ENCODE results near the gene TSPAN1. TPM values are rescaled to one million over a fixed set of nuclear protein-coding genes. Genes with fewer than 3 reads are reported as not detected.
A peak's percentile ranks its signal among the peaks of the same experiment; 100 is the strongest.

TSPAN1 gene
- total and polyA plus RNA-seq, 8 donors = 2.1 to 12.4 (median 6.4) TPM

DNA sequence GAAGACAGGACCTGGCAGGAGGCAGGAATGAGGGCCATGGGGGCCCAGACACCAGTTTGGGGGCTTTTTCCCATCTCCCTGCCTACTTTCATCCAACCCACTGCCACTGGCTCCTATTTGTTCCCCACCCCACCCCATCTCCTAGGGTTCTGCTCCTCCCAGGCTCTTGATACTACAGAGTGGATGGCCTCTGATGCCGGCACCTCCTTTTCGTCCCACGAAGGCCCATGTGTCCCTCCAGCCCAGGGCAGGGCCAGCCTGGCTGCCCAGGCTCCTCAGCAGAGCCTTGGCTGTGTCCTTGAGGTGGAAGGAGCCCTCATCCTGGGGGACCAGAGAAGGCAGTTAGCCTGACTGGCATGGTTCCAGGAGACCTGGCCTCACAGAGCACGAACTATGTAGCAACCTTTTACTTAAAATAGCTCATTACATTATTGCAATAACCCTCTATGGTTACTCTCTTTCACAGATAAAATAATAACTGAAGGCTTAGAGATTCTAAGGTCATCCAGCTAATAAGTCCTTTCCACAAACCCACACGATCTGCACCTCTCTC is 19.8 kb downstream of the TSPAN1 start:
- H3K4me3 ChIP-seq = no peak overlapping the region

GRCh38 chr1:46196609-46197008 is 21.7 kb downstream of the TSPAN1 start:
- DNase-seq (no peak), FAIRE-seq (no peak), ATAC-seq (no peak)
- Histone ChIP-seq H3K9me3 (no peaks in the 10 kb centered on the region), H3K27me3 (no peaks in the 10 kb centered on the region), H3K36me3 (peaks cover 0 to 10% (median 6%) of the 10 kb centered on the region in 3 donors), H3K27ac (no peak overlapping the region), H3K4me3 (no peak overlapping the region), H3K4me1 (peaks cover 0 to 13% (median 9%) of the 10 kb centered on the region in 3 donors)
- intact Hi-C loops (cut with DNase I) = no loop called here
- WGBS, 2 donors = 93 to 94% methylated on average over 9 of the region's 9 CpGs
- TF ChIP-seq, protein P1, sequence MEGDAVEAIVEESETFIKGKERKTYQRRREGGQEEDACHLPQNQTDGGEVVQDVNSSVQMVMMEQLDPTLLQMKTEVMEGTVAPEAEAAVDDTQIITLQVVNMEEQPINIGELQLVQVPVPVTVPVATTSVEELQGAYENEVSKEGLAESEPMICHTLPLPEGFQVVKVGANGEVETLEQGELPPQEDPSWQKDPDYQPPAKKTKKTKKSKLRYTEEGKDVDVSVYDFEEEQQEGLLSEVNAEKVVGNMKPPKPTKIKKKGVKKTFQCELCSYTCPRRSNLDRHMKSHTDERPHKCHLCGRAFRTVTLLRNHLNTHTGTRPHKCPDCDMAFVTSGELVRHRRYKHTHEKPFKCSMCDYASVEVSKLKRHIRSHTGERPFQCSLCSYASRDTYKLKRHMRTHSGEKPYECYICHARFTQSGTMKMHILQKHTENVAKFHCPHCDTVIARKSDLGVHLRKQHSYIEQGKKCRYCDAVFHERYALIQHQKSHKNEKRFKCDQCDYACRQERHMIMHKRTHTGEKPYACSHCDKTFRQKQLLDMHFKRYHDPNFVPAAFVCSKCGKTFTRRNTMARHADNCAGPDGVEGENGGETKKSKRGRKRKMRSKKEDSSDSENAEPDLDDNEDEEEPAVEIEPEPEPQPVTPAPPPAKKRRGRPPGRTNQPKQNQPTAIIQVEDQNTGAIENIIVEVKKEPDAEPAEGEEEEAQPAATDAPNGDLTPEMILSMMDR (IDR thresholded peaks at IDR 0.05) = no peak

More for the DNA sequence above, 19.8 kb downstream of the TSPAN1 start:
- DNase-seq (no peak), FAIRE-seq (no peak), ATAC-seq (no peak)
- Histone ChIP-seq H3K27me3 (no peaks in the 10 kb centered on the region), H3K36me3 (peaks cover 0 to 10% (median 6%) of the 10 kb centered on the region in 3 donors), H3K4me1 (peaks cover 0 to 13% (median 9%) of the 10 kb centered on the region in 3 donors), H3K9me3 (no peaks in the 10 kb centered on the region), H3K27ac (no peak overlapping the region)
- intact Hi-C loops (cut with DNase I) = no loop called here
- TF ChIP-seq, protein P1 (IDR thresholded peaks at IDR 0.05) = no peak
- WGBS, 2 donors = 78 to 81% methylated on average over 5 of the region's 5 CpGs

- TF ChIP-seq, protein P1 (IDR thresholded peaks at IDR 0.05) = no peak
- Histone ChIP-seq H3K9me3 (no peaks in the 10 kb centered on the region), H3K4me1 (peaks cover 0 to 13% (median 9%) of the 10 kb centered on the region in 3 donors), H3K4me3 (peak overlapping the region; percentile 65 to 85 (median 76)), H3K27me3 (no peaks in the 10 kb centered on the region), H3K27ac (peak overlapping the region in 3 of 4 donors; percentile 22 to 67 (median 35)), H3K36me3 (peaks cover 0 to 6% (median 0%) of the 10 kb centered on the region in 3 donors)
- 40 to 52% methylated on average over 9 of the region's 9 CpGs for WGBS, 2 donors
- DNase-seq (no peak), FAIRE-seq (no peak), ATAC-seq (no peak)
- intact Hi-C loops (cut with DNase I) = no loop called here
Observed at GRCh38 chr1:46197560-46197963, 22.7 kb downstream of the TSPAN1 start.

GRCh38 chr1:46197964-46198811 is 23.3 kb downstream of the TSPAN1 start, which contains the start of gene POMGNT1:
TSS of gene POMGNT1 (minus strand) at chr1:46198434. CDS start at chr1:46197821, 613 bp downstream.
- DNase-seq (peak in 5 of 6 donors; percentile 51 to 90 (median 72)), FAIRE-seq (no peak), ATAC-seq (peak; percentile 91 to 95 (median 94))
- Histone ChIP-seq H3K4me1 (peaks cover 0 to 13% (median 9%) of the 10 kb centered on the region in 3 donors), H3K27me3 (no peaks in the 10 kb centered on the region), H3K36me3 (no peaks in the 10 kb centered on the region), H3K4me3 (peak within 1 kb of the TSS; percentile 65 to 85 (median 76)), H3K27ac (peak within 1 kb of the TSS; percentile 35 to 72 (median 50)), H3K9me3 (no peaks in the 10 kb centered on the region)
- intact Hi-C loops (cut with DNase I) = no loop called here
- TF ChIP-seq, protein P1 (IDR thresholded peaks at IDR 0.05) = no peak
- 0% methylated on average over 49 to 67 of the region's 67 CpGs for WGBS, 2 donors
